ENCODE results near the gene SLC9A9. TPM values are rescaled to one million over a fixed set of nuclear protein-coding genes. Genes with fewer than 3 reads are reported as not detected.

The SLC9A9 gene
- total RNA-seq, 1 donor from 2014 or later, result 3.0 TPM

DNA sequence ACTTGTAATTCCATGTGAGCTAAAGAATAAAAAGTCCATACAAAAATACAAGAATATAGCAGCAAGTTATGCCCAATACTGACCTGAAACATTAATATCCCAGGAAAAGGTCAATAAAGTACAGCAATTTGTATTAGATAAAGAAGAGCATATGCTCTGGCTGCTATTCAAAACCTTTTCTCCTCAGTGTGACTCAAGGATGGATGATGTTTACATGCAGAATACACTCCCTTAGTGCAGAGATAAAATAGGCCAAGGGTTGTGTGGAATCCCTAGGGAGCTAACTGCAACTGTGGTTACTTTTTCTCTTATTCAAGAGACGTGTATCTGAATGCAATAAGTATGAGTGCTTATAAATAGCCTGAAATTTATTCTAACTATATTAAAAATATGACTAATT is 78.7 kb downstream of the SLC9A9 start:
- Histone ChIP-seq H3K27me3 (ENCODE audit: control insufficient read depth, insufficient read depth, low read length) (no peaks in the 10 kb centered on the region), H3K4me3 (ENCODE audit: low read depth, low read length) (no peak overlapping the region), H3K36me3 (ENCODE audit: control insufficient read depth, insufficient read depth, low read length) (no peaks in the 10 kb centered on the region)
- no peak for DNase-seq (ENCODE audit: low read depth)
- TF ChIP-seq, protein P1, sequence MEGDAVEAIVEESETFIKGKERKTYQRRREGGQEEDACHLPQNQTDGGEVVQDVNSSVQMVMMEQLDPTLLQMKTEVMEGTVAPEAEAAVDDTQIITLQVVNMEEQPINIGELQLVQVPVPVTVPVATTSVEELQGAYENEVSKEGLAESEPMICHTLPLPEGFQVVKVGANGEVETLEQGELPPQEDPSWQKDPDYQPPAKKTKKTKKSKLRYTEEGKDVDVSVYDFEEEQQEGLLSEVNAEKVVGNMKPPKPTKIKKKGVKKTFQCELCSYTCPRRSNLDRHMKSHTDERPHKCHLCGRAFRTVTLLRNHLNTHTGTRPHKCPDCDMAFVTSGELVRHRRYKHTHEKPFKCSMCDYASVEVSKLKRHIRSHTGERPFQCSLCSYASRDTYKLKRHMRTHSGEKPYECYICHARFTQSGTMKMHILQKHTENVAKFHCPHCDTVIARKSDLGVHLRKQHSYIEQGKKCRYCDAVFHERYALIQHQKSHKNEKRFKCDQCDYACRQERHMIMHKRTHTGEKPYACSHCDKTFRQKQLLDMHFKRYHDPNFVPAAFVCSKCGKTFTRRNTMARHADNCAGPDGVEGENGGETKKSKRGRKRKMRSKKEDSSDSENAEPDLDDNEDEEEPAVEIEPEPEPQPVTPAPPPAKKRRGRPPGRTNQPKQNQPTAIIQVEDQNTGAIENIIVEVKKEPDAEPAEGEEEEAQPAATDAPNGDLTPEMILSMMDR (IDR thresholded peaks at IDR 0.05; ENCODE audit: insufficient read depth, low read length, poor library complexity, severe bottlenecking), result no peak

DNA sequence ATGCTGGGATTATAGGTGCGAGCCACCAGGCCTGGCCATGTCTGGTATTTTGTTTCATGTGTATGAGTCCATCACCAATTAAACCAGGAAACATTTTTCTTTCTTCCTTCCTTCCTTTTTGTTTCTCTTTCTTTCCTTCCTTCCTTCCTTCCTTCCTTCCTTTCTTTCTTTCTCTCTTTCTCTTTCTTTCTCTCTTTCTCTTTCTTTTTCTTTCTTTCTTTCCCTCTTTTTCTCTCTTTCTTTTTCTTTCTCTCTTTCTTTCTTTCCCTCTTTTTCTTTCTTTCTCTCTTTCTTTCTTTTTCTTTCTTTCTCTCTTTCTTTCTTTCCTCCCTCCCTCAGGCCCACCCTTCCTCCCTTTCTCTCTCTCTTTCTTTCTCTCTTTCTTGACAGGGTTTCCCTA is 83.4 kb downstream of the SLC9A9 start:
- Histone ChIP-seq H3K27me3 (ENCODE audit: control insufficient read depth, insufficient read depth, low read length) (no peaks in the 10 kb centered on the region), H3K36me3 (ENCODE audit: control insufficient read depth, insufficient read depth, low read length) (no peaks in the 10 kb centered on the region), H3K4me3 (ENCODE audit: low read depth, low read length) (no peak overlapping the region)
- no peak for DNase-seq (ENCODE audit: low read depth)
- TF ChIP-seq, protein P1 (IDR thresholded peaks at IDR 0.05; ENCODE audit: insufficient read depth, low read length, poor library complexity, severe bottlenecking), result no peak

DNA sequence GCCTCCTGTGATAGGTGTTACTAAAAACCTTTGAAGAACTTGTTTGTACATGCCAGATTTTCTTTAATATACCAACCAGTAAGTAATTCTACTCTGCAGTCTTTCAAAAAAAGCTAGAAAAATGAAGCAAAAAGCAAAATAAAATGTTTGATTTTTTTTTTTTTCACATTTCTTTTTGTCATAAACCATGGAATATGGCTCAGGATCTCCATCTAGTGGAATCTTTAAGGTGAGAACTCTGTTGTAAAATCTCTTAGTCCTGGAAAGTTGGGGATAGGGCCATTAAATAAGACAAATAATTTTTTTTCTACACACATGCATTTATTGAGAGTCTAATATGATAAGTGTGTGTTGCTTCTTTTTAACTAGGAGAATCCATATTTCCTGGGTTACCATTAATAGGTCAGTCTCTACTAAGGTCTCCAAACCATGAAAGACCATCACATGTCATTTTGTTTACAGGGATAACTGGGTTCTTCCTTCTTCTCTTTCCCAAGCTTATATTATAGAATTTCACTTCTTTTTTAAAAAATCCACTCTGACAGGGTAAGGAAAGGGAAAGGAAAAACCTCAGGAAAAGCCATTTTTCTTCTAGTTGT is 84.6 kb downstream of the SLC9A9 start:
- DNase-seq (ENCODE audit: low read depth), result no peak
- TF ChIP-seq, protein P1 (IDR thresholded peaks at IDR 0.05; ENCODE audit: insufficient read depth, low read length, poor library complexity, severe bottlenecking), result peak; percentile 47

DNA sequence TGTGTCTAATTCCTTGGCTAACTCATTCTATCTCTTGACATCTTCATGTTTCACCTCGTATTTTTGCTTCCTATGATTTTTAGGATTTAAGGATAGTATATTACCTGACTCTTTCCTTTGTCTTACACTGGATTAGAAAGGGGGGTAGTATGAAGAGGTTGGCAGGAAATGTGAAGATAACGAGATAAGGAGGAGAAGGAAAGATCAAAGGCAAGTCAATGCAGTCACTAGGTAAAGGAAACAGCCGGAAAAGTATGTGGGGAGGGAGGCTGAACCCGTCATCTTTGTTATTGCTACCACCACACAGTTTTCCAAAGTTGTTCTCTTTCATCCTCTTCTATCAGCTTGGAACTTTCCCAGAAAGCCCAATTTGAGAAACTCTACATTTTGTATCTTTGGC is 90.6 kb downstream of the SLC9A9 start:
- Histone ChIP-seq H3K36me3 (ENCODE audit: control insufficient read depth, insufficient read depth, low read length) (no peaks in the 10 kb centered on the region), H3K4me3 (ENCODE audit: low read depth, low read length) (no peak overlapping the region)
- TF ChIP-seq, protein P1 (IDR thresholded peaks at IDR 0.05; ENCODE audit: insufficient read depth, low read length, poor library complexity, severe bottlenecking), result no peak

More for the DNA sequence above, 84.6 kb downstream of the SLC9A9 start:
- Histone ChIP-seq H3K36me3 (ENCODE audit: control insufficient read depth, insufficient read depth, low read length) (no peaks in the 10 kb centered on the region), H3K4me3 (ENCODE audit: low read depth, low read length) (no peak overlapping the region), H3K27me3 (ENCODE audit: control insufficient read depth, insufficient read depth, low read length) (no peaks in the 10 kb centered on the region)

DNA sequence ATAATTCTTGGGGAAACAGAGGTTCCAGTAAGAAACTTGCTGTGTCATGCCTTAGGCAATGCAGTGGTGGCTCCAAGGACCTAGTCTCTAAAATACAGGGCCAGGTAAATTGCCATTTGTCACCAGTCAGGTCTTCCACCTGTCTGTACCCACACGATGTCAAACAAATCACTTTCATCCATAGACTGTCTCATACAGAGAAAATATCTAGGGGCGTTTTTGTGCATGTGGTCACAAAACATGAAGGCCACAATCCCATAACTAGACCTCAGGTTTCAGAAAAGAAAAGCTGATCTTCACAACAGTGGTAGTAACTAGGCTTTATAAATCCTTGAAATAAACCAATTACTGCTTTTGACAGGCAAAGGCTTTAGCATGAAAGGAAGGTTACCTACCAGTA is 92.3 kb downstream of the SLC9A9 start:
- no peaks in the 10 kb centered on the region for H3K36me3 ChIP-seq (ENCODE audit: control insufficient read depth, insufficient read depth, low read length)
- TF ChIP-seq, protein P1 (IDR thresholded peaks at IDR 0.05; ENCODE audit: insufficient read depth, low read length, poor library complexity, severe bottlenecking), result no peak
- no peak overlapping the region for H3K4me3 ChIP-seq (ENCODE audit: low read depth, low read length)
- no peaks in the 10 kb centered on the region for H3K27me3 ChIP-seq (ENCODE audit: control insufficient read depth, insufficient read depth, low read length)
- DNase-seq (ENCODE audit: low read depth), result no peak

More for the DNA sequence above, 90.6 kb downstream of the SLC9A9 start:
- no peak for DNase-seq (ENCODE audit: low read depth)
- H3K27me3 ChIP-seq (ENCODE audit: control insufficient read depth, insufficient read depth, low read length), result no peaks in the 10 kb centered on the region

DNA sequence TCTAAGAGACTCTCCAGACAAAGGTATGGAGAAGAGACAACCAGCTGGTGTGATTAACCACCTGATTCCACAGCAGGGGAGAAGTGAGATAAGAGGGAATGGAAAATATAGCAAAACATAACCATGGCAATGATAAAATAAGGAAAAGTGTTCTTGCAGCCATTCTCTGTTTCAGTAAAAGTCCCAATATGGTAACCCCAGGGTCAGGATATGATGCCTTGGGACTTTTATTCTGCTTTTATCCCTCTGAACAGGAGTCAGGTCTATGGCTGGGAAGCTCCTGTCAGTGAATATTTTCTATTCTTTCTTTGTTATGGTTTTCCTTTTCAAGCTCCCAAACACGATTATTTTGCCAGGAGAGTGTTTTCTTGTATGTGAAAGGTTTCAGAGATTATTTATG is 94.2 kb downstream of the SLC9A9 start:
- TF ChIP-seq, protein P1 (IDR thresholded peaks at IDR 0.05; ENCODE audit: insufficient read depth, low read length, poor library complexity, severe bottlenecking), result no peak
- Histone ChIP-seq H3K36me3 (ENCODE audit: control insufficient read depth, insufficient read depth, low read length) (no peaks in the 10 kb centered on the region), H3K4me3 (ENCODE audit: low read depth, low read length) (no peak overlapping the region), H3K27me3 (ENCODE audit: control insufficient read depth, insufficient read depth, low read length) (no peaks in the 10 kb centered on the region)
- no peak for DNase-seq (ENCODE audit: low read depth)
